Adrenal gland (tissue), 12 donors: ENCODE measurements around the gene PM20D1. TPM values are rescaled to one million over a fixed set of nuclear protein-coding genes. Genes with fewer than 3 reads are reported as not detected.

Experiments
- DNase-seq, 7 donors: peaks; one replicate each; pipeline ENCODE4 v3.0.0-alpha.2; 2019 to 2020
- H3K27ac ChIP-seq, 5 donors: fragments of 200-600 bp; sonication (generic) in 4 of 5; 1 replicate in 3 of 5; 2 replicates in 2 of 5; pipeline versions ENCODE4 v1.5.1 to v1.8.0; 2016 to 2020; ENCODE audit warnings: mild to moderate bottlenecking in 1 of 5
- H3K27me3 ChIP-seq: fragments of 200-600 bp; 2 replicates; pipeline ENCODE4 v1.8.0; 2021
- H3K36me3 ChIP-seq, 2 donors: fragments of 200-600 bp; replicated peaks in 1 of 2; 1 replicate in 1 of 2; 2 replicates in 1 of 2; pipeline versions ENCODE4 v1.5.1 to v1.8.0; 2018 to 2022
- H3K4me1 ChIP-seq, 2 donors: fragments of 200-600 bp; replicated peaks in 1 of 2; 1 replicate in 1 of 2; 2 replicates in 1 of 2; pipeline versions ENCODE4 v1.5.1 to v1.8.0; 2018 to 2021
- H3K4me3 ChIP-seq, 4 donors: fragments of 200-600 bp; sonication (generic) in 3 of 4; one replicate each; pipeline ENCODE4 v1.5.1; 2016 to 2018
- H3K9me3 ChIP-seq, 3 donors: fragments of 200-600 bp; sonication (generic) in 1 of 3; replicated peaks in 1 of 3; 1 replicate in 2 of 3; 2 replicates in 1 of 3; pipeline versions ENCODE4 v1.5.1 to v1.8.0; 2016 to 2021
- CTCF ChIP-seq, 6 experiments: fragments of 450-650 bp in 4 of 6; fragments of 200-600 bp in 2 of 6; sonication (generic) in 1 of 6; IDR thresholded peaks; 1 replicate in 5 of 6; 2 replicates in 1 of 6; pipeline versions ENCODE4 v1.5.1 to v1.8.0; 2016 to 2021; ENCODE audit warnings: antibody characterized with exemption in 6 of 6, mild to moderate bottlenecking in 2 of 6, moderate library complexity in 1 of 6
- POLR2A ChIP-seq, 2 donors: fragments of 450-650 bp; IDR thresholded peaks; one replicate each; pipeline ENCODE4 v1.6.1; 2017; ENCODE audit warnings: antibody characterized with exemption in 2 of 2, mild to moderate bottlenecking in 2 of 2, moderate library complexity in 1 of 2
- WGBS, 4 donors: extraction: QIAGEN DNeasy Blood & Tissue Kit in 2 of 4; methylation state at CpG; one replicate each; pipeline versions ENCODE4 v1.1.5 to v1.1.7; 2013 to 2017; 5-methylcytosine and 5-hydroxymethylcytosine counted together
- intact Hi-C, 2 donors: fragments of 100-400 bp; cut with DNase I; formaldehyde crosslinking; loops; one replicate each; pipeline versions ENCODE4 v1.14.1 to v1.15.0; 2022 to 2023
- polyA plus RNA-seq, 3 donors: library from polyadenylated mRNA; stranded (reverse); fragments of 200-250 nt in 2 of 3; fragments of 350-450 nt in 1 of 3; fragmentation: Illumina TruSeq in 1 of 3; extraction: RNeasy Lipid Tissue Mini Kit (QIAGEN cat#74804) in 1 of 3; gene quantifications; one replicate each; pipeline ENCODE4 v1.2.3, GENCODE V29; 2013 to 2014
- total RNA-seq, 9 donors: library from RNA; depleted of rRNA in 4 of 9; stranded (reverse); fragments of >200 nt in 4 of 9; fragments of 120-200 nt in 1 of 9; fragmentation: NEBNext Ultra II Directional in 1 of 9; extraction: Animal tissue kit (Norgen Biotek cat#: 25700) in 1 of 9; gene quantifications; one replicate each; pipeline versions ENCODE4 v1.1.0 to v1.2.4, GENCODE V29; 2013 to 2023
- donor health status: healthy with polysubstance abuse.
- donor health status: Bipolar disorder and iron deficiency.
- donor health status: DM: yes; HTN: yes; CAD: no.
- donor health status: DM: no; HTN: no; CAD: no.
- donor health status: DM: no; HTN: no; CAD: no.
- donor health status: DM: yes; HTN: yes; CAD: no.

Gene PM20D1
- total and polyA plus RNA-seq, 12 donors, result 0.07 to 1.8 (median 0.48) TPM; not detected in 3

GRCh38 chr1:205852969-205853368, 3.0 kb upstream of the PM20D1 start:
- no peaks in the 10 kb centered on the region for H3K36me3 ChIP-seq
- H3K27ac ChIP-seq, result no peak overlapping the region
- intact Hi-C loops, result no loop called here
- peaks cover 0 to 5% (median 4%) of the 10 kb centered on the region in 3 donors for H3K9me3 ChIP-seq
- H3K4me3 ChIP-seq, result no peak overlapping the region
- no peaks in the 10 kb centered on the region for H3K4me1 ChIP-seq
- no peaks in the 10 kb centered on the region for H3K27me3 ChIP-seq
- no peak for DNase-seq
- TF ChIP-seq POLR2A (IDR thresholded peaks at IDR 0.05) (no peak), CTCF (IDR thresholded peaks at IDR 0.05) (no peak)

GRCh38 chr1:205851993-205852392, 2.1 kb upstream of the PM20D1 start:
- Histone ChIP-seq H3K36me3 (no peaks in the 10 kb centered on the region), H3K27me3 (no peaks in the 10 kb centered on the region), H3K4me3 (no peak overlapping the region), H3K9me3 (peaks cover 0 to 5% (median 4%) of the 10 kb centered on the region in 3 donors), H3K27ac (no peak overlapping the region), H3K4me1 (no peaks in the 10 kb centered on the region)
- intact Hi-C loops, result no loop called here
- no peak for TF ChIP-seq CTCF (IDR thresholded peaks at IDR 0.05)
- no peak for TF ChIP-seq POLR2A (IDR thresholded peaks at IDR 0.05)
- 79 to 94% (median 86%) methylated on average over 4 of the region's 4 CpGs for WGBS, 4 donors
- DNase-seq, result no peak

GRCh38 chr1:205843036-205843859, 6.7 kb downstream of the PM20D1 start:
- H3K4me1 ChIP-seq, result no peaks in the 10 kb centered on the region
- H3K36me3 ChIP-seq, result no peaks in the 10 kb centered on the region
- H3K9me3 ChIP-seq, result no peaks in the 10 kb centered on the region
- no peaks in the 10 kb centered on the region for H3K27me3 ChIP-seq
- WGBS, 4 donors, result 75 to 84% (median 78%) methylated on average over 3 of the region's 3 CpGs
- H3K4me3 ChIP-seq, result no peak overlapping the region
- DNase-seq, result no peak
- intact Hi-C loops, result no loop called here
- H3K27ac ChIP-seq, result no peak overlapping the region
- TF ChIP-seq CTCF (IDR thresholded peaks at IDR 0.05), result no peak

- TF ChIP-seq CTCF (IDR thresholded peaks at IDR 0.05) (no peak), POLR2A (IDR thresholded peaks at IDR 0.05) (no peak)
- H3K9me3 ChIP-seq, result no peaks in the 10 kb centered on the region
- no peaks in the 10 kb centered on the region for H3K27me3 ChIP-seq
- H3K4me3 ChIP-seq, result no peak overlapping the region
- WGBS, 4 donors, result 79 to 86% (median 86%) methylated on average over 2 of the region's 2 CpGs
- DNase-seq, result no peak
- H3K4me1 ChIP-seq, result no peaks in the 10 kb centered on the region
- H3K36me3 ChIP-seq, result no peaks in the 10 kb centered on the region
- intact Hi-C loops, result no loop called here
- H3K27ac ChIP-seq, result no peak overlapping the region
Observed at GRCh38 chr1:205842229-205842628, 7.7 kb downstream of the PM20D1 start.
